ENCODE results near the gene THSD7B.
"Not testable (repeated sequence)": the region's sequence is repeated elsewhere in the genome, so short reads cannot be mapped to it uniquely, and the experiment has no call there.

Gene THSD7B

DNA sequence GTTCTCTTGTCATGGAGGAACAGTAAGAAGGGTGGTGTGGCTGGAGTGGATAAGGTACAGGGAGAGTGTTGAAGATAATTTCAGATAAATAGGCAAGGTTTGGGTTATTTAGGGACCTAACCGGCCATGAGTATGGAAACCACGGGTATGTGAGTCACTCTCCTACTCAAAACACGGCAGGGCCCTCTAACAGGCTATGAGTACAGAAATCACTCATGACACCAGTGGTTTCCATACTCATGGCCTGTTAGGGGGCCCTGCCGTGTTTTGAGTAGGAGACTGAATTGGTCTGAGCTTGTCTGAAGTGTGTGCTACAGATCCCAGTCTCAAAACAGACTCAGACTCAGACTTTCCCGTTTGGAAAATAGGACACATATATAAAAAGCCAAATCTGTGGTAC, 770.6 kb downstream of the THSD7B start:
- Mint-ChIP-seq H3K4me1 (no peaks in the 10 kb centered on the region), H3K27ac (no peak overlapping the region), H3K27me3 (ENCODE audit: low read depth) (no peaks in the 10 kb centered on the region), H3K36me3 (ENCODE audit: low read depth) (no peaks in the 10 kb centered on the region), H3K9me3 (no peaks in the 10 kb centered on the region), H3K4me3 (no peak overlapping the region)
- TF ChIP-seq, protein P1, sequence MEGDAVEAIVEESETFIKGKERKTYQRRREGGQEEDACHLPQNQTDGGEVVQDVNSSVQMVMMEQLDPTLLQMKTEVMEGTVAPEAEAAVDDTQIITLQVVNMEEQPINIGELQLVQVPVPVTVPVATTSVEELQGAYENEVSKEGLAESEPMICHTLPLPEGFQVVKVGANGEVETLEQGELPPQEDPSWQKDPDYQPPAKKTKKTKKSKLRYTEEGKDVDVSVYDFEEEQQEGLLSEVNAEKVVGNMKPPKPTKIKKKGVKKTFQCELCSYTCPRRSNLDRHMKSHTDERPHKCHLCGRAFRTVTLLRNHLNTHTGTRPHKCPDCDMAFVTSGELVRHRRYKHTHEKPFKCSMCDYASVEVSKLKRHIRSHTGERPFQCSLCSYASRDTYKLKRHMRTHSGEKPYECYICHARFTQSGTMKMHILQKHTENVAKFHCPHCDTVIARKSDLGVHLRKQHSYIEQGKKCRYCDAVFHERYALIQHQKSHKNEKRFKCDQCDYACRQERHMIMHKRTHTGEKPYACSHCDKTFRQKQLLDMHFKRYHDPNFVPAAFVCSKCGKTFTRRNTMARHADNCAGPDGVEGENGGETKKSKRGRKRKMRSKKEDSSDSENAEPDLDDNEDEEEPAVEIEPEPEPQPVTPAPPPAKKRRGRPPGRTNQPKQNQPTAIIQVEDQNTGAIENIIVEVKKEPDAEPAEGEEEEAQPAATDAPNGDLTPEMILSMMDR (IDR thresholded peaks at IDR 0.05; ENCODE audit: unreplicated experiment in 3 of 3) = no peak

DNA sequence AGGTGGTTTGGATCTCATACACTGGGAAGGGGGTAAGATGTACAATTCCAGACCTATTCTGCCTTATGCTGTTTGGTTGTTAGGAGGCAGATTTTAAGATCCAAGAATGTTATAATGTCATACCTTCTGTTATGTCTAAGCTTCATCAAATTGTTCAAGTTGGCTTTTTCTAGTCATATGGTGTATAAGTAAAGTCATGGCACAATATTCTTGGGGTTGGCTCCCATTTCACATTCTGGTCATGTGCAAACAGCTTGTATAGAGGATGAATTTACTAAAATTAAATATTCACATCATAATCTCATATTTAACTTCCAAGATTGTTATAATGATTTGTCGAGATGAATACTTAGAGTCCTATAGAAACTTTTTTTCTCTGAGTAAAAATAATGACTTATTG, 774.0 kb downstream of the THSD7B start:
- no peaks in the 10 kb centered on the region for H3K4me1 Mint-ChIP-seq
- TF ChIP-seq, protein P1 (IDR thresholded peaks at IDR 0.05; ENCODE audit: unreplicated experiment in 3 of 3) = no peak
- H3K36me3 Mint-ChIP-seq (ENCODE audit: low read depth) = no peaks in the 10 kb centered on the region
- no peaks in the 10 kb centered on the region for H3K27me3 Mint-ChIP-seq (ENCODE audit: low read depth)
- H3K4me3 Mint-ChIP-seq = no peak overlapping the region
- peaks cover 3% of the 10 kb centered on the region for H3K9me3 Mint-ChIP-seq
- H3K27ac Mint-ChIP-seq = no peak overlapping the region

DNA sequence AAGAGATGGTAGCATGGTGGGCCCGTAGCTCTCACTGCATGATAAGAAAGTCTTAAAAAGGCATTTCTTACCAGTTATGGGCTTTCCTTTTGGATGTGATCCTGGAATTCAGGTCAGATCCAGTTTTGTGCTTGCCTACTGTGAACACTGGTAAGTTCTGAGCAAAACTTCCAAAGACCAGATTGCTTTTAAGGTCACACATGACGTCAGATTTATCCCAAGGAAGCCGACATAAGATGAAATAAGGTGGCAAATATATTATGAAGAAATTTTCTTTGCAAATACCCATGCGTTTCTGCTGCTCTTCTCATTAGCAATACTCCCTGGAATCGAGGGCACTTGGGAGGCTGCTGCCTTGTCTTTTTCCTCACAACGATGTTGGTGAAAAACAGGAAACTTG, 782.5 kb downstream of the THSD7B start:
- Mint-ChIP-seq H3K27me3 (ENCODE audit: low read depth) (no peaks in the 10 kb centered on the region), H3K4me3 (no peak overlapping the region), H3K36me3 (ENCODE audit: low read depth) (no peaks in the 10 kb centered on the region), H3K9me3 (no peaks in the 10 kb centered on the region), H3K27ac (no peak overlapping the region), H3K4me1 (no peaks in the 10 kb centered on the region)
- TF ChIP-seq, protein P1 (IDR thresholded peaks at IDR 0.05; ENCODE audit: unreplicated experiment in 3 of 3) = no peak

DNA sequence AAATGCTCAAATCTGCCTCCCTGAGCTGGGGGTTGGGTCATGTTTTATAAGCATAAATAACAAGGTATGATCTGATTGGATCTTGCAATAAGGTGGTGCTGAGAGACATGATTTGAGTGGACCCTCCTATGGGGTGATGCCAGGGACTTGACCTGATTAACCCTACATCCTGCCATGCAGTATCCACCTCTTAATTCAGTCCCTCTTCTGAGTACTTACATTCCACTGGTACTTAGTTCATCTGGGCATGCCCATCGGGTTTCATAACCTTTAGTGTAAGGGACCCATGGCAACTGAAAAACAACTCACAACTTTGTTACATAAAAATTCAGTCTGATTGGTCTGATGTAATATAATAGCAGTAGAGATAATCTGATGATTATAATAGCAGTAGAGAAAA, 801.0 kb downstream of the THSD7B start:
- no peaks in the 10 kb centered on the region for H3K27me3 Mint-ChIP-seq (ENCODE audit: low read depth)
- H3K4me1 Mint-ChIP-seq = no peaks in the 10 kb centered on the region
- no peak overlapping the region for H3K27ac Mint-ChIP-seq
- no peak overlapping the region for H3K4me3 Mint-ChIP-seq
- TF ChIP-seq, protein P1 (IDR thresholded peaks at IDR 0.05; ENCODE audit: unreplicated experiment in 3 of 3) = no peak
- no peaks in the 10 kb centered on the region for H3K9me3 Mint-ChIP-seq
- no peaks in the 10 kb centered on the region for H3K36me3 Mint-ChIP-seq (ENCODE audit: low read depth)

DNA sequence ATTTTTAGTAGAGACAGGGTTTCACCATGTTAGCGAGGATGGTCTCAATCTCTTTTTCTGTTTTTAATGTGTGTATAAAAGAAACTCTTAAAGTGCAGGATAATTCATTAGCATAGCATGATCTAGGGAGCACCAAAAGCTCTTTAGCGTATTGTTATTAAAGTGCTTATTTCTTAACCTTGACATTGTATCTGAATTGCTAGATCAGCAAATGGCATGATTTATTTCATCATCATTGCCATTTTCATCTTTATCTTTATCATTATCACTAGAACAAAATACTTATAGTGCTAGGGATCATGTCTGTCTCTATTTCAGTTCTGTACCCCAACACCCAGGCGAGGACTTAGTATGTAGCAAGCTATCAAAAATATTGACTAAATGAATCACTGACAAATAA, 805.1 kb downstream of the THSD7B start:
- H3K4me1 Mint-ChIP-seq = no peaks in the 10 kb centered on the region
- H3K27ac Mint-ChIP-seq = no peak overlapping the region
- H3K27me3 Mint-ChIP-seq (ENCODE audit: low read depth) = no peaks in the 10 kb centered on the region
- no peaks in the 10 kb centered on the region for H3K36me3 Mint-ChIP-seq (ENCODE audit: low read depth)
- TF ChIP-seq, protein P1 (IDR thresholded peaks at IDR 0.05; ENCODE audit: unreplicated experiment in 3 of 3) = no peak
- no peaks in the 10 kb centered on the region for H3K9me3 Mint-ChIP-seq
- no peak overlapping the region for H3K4me3 Mint-ChIP-seq

DNA sequence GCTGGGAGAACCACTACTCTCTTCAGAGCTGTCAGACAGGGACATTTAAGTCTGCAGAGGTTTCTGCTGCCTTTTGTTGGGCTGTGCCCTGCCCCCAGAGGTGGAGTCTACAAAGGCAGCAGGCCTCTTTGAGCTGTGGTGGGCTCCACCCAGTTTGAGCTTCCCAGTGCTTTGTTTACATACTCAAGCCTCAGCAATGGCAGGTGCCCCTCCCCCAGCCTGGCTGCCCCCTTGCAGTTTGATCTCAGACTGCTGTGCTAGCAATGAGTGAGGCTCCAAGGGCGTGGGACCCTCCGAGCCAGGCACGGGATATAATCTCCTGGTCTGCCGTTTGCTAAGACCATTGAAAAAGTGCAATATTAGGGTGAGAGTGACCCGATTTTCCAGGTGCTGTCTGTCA, 822.5 kb downstream of the THSD7B start:
- H3K4me1 Mint-ChIP-seq; H3K27me3 Mint-ChIP-seq (ENCODE audit: low read depth); H3K27ac Mint-ChIP-seq; H3K4me3 Mint-ChIP-seq; H3K36me3 Mint-ChIP-seq (ENCODE audit: low read depth): not testable (repeated sequence)
- peaks cover 35% of the 10 kb centered on the region for H3K9me3 Mint-ChIP-seq

DNA sequence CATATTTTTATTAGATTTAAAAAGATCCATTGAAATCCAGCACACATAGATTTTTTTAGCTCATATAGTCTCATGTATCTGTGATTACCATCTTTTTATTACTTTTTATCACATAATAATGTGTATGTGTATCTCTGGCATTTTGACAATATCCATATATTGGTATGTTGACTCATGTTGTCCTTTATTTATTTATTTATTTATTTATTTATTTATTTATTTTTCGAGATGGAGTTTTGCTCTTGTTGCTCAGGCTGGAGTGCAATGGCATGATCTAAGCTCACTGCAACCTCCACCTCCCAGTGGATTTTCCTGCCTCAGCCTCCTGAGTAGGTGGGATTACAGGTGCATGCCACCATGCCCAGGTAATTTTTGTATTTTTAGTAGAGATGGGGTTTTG, 823.2 kb downstream of the THSD7B start:
- not testable (repeated sequence) for H3K27me3 Mint-ChIP-seq (ENCODE audit: low read depth); H3K36me3 Mint-ChIP-seq (ENCODE audit: low read depth); H3K27ac Mint-ChIP-seq; H3K4me3 Mint-ChIP-seq; H3K4me1 Mint-ChIP-seq
- peaks cover 31% of the 10 kb centered on the region for H3K9me3 Mint-ChIP-seq

Data from nephron (organoid).